PC-9 (cell line): ENCODE measurements around the gene NUCB2.

ENCODE experiments used
- CTCF ChIP-seq: fragments of 200-600 bp; sonication (generic); conservative IDR thresholded peaks from 2 replicates; pipeline ENCODE4 v1.6.1; 2017; ENCODE audit warnings: mixed run types, antibody characterized with exemption, mild to moderate bottlenecking, moderate library complexity
- EZH2 ChIP-seq: fragments of 200-600 bp; sonication (generic); IDR thresholded peaks from 2 replicates; pipeline ENCODE4 v1.8.0; 2017; ENCODE audit warnings: antibody characterized with exemption, low read depth

- TF ChIP-seq CTCF = no peak
- TF ChIP-seq EZH2 = no peak
Observed at GRCh38 chr11:17263769-17264168, 12.8 kb upstream of the NUCB2 start.
